Globus pallidus (tissue), 1 donor: ENCODE data around the gene RTN4R.
"Not testable (repeated sequence)": the region's sequence is repeated elsewhere in the genome, so short reads cannot be mapped to it uniquely, and the experiment has no call there.

Experiments used
- DNase-seq: peaks from one replicate; pipeline ENCODE4 v3.0.0-alpha.2; 2015; ENCODE audit warnings: low spot score

Gene RTN4R

DNA sequence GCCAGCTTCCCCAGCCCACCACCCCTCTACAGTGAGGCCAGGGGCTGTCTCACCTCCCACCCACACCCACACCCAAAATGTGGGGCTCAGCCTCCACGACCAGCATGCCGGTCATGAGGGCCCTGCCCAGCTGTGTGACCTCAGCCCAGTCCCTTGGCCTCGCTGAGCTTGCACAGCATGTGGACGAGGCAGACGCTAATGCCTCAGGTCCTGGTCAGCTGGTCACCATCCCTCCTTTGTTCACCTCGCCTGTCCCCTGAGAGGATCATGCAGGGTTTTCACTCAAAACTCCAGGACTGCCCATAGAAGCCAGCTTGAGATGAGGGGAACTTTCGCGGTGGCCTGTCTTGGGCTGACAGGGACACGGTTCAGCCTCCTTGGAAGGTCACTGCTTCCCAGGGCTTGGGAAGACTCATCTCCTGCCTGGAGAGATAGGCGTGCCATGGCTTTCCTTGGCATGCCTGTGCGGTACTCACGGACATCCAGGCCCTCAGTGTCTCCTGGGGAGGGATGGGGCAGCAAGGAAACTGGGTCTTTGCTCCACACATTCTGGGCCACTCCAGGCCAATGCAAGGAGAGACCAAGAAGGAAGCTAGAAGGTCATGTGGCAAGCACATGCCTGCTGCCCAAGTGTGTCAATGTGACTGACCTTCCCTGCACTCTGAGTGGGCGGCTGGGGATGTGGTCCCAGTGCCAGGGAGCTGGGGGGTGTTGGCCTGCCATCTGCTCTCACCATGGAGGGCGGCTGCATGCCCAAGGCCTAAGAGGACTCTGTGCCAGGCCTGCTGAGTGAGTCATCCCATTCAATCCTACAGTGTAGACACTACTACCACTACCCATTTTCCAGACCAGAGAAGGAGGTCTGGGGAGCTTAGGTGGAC, 3.2 kb upstream of the RTN4R start:
- DNase-seq: no peak

DNA sequence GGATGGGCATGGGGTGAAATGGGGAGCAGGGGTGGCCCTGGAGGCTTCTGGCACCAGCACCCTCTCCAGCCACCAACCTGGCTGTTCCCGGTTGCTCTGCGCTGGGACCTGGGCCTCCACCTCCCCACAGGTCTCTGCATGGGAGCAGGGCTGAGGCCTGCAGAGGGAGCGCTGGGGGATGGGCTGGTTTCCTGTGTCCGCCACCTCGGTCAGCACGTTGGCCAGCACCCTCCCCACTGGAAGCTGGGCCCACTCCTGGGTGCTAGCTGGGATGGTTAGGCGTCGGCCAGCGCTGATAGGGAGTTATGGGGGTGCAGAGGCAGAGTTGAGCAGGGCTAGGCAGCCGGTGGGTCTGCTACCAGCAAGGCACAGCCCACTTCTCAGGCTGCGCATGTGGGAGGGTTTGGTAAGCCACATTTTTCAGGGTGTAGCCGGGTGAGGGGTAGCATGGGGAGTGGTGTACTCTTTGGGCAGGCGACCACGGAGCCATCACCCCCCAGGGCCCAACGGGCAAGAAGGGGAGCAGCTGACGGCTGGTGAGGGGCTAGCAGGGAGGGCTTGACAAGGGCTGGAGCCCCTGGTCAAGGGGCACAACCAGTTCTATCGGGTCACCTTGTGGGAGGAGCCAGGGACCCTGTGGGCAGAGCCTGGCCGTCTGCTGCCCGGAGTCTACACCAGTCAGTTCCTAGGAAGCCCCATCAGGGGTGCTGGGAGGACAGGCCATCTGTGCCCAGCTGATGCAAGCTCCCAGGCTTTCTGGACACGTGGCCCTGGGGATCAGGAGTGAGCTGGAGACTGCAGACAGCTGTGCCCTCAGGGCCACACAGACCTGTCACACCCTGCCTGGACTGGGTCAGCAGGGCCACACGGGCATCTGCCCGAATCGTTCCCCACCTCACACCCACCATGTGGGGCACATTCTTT, 2.3 kb upstream of the RTN4R start:
- not testable (repeated sequence) for DNase-seq

DNA sequence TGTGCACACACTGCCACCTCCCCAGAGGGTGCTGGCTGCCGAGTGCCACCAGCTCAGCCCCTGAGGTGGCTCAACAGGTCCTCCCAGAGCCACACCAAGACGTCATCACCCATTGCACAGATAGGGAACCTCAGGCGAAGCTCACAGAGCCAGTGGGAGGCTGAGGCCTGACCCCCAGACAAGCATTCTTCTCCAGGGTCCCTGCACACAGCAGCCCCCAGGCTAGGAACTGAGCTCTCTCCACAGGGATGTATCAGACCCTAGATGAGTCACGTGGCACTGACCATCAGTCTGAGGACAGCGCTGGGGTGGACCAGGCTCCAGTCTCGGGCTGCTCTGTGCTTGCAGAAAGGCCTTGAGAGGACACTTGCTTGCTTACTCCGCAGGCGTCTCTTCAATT, 1.6 kb upstream of the RTN4R start:
- not testable (repeated sequence) for DNase-seq

DNA sequence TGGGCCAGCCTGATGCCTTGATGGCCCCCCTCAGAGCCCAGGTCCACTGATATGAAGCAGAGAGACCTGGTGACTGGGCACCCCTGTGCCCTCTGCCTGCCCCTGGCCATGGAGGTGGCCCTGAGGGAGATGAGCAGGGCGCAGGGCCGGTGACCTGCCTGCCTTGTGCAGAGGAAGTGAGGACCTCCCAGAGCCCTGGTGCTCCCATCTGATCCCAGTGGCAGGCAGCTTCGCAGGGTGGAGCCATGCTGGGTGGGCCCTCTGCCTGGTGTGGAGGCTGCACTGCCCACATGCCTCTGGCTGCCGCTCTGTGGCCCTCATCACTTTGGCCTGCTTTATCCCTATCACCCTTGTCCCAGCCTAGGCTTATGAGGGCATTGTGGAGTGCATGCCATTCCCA, 1.1 kb upstream of the RTN4R start:
- not testable (repeated sequence) for DNase-seq

DNA sequence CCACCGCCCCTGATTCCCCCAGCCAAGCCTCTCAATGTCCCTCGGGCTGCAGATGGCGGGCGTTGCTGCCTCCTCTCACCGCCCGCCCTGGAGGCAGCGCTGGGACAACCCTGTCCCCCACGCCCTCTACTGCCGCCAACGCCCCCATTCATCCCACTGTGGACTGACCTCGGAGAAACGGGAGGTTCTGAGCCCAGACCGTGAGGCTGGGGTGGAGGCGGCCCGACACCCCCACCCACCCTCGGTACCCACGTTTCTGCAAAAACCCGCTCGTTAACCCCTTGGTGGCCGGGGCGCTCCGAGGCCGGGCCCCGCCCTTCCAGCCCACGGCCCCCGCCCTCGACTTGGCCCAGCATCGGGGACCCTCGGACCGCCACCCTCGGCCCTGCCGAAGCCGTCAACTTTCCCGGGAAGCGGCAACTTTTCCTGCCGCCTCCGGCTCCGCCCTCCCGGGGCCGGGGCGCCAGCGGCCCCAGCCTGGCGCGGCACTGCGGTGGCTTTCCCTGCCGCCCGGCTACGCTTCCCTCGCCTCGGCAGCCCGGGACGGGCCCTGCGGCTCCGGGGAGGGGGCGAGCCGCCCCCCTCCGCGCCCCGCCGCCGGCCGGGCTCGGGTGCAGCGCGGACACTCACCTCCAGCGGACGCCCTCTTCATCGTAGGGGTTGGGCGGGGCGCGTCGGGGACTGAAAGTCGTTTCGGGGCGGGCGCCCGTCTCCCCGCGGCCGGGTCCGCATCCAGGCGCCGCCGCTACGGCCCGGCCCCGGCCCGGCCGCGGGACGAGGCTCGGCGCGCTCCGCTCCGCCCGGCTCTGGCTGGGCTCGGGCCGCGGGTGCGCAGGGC, 458 bp downstream of the RTN4R start:
- DNase-seq: no peak

DNA sequence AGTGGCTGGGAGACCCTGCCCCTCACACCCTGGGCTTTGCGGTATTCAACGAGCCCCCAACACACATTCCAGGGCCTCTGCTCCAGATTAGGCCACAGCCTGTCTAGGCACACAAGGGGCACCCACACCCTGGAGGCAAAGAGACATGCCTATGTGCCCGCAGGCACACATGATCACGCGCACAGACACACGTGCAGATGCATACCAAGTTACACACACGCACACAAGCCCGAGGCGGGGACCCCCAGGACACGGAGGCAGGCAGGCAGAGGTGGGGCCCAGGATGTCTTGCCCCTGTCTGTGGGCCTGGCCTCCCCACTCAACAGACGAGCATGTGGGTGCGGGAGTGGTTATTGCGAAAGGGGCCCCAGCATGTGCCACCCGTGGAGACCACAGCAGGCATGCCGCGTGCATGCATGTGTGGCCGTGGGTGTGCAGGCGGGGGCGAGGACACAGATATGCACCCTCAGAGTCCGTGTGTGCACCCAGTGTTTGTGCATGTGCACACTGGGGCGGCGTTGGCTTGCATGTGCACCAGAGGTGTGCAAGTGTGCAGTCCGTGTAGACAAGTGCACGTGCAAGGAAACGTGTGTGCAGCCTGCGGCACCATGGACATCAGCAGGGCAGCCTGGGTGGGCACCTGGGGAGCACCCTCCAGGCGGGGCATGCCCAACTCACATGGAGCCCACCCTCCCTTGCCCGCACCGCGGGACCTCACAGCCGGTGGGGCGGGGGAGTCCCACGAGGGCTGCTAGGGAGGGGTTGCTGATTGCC, 1.3 kb downstream of the RTN4R start:
- DNase-seq: not testable (repeated sequence)

DNA sequence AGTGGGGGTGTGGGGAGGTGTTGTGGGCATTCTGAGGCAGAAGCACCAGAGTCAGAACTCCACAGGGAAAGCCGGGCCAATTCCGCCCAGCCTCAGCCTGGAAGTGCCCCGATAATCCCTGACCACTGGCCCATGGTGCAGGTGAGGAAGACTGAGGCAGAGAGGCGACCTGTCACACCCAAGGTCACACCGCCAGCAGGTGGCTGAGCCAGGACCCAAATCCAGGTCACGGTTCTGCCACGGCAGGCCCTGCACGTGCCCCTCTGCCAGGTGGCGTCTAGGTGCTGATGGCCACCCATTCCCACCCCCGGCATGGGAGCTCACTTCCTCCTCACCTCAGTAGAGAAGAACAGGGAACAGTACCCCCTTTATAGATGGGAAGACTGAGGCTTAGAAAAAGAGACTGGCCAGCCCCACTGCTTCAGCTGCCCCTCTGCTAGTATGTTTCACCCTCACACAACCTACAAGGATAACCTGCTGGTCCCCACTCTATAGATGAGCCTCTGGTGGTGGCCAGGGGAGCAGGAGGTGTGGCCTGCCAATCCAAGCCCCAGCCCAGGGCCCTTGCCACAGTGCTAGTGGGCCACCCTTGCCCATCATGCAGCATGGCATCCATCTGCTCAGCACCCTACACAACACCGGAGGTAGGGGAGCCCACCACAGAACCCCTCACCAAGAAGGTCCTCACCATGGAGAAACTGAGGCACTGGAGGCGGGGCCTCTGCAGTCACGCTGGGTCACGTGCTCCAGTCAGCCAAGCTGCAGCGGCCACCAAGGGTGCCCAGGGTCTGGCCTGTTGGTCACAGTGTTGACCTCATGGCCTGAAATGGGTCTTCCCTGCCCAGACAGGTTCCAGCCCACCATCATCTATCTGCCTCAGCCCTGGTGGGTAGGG, 2.1 kb downstream of the RTN4R start:
- DNase-seq: not testable (repeated sequence)

DNA sequence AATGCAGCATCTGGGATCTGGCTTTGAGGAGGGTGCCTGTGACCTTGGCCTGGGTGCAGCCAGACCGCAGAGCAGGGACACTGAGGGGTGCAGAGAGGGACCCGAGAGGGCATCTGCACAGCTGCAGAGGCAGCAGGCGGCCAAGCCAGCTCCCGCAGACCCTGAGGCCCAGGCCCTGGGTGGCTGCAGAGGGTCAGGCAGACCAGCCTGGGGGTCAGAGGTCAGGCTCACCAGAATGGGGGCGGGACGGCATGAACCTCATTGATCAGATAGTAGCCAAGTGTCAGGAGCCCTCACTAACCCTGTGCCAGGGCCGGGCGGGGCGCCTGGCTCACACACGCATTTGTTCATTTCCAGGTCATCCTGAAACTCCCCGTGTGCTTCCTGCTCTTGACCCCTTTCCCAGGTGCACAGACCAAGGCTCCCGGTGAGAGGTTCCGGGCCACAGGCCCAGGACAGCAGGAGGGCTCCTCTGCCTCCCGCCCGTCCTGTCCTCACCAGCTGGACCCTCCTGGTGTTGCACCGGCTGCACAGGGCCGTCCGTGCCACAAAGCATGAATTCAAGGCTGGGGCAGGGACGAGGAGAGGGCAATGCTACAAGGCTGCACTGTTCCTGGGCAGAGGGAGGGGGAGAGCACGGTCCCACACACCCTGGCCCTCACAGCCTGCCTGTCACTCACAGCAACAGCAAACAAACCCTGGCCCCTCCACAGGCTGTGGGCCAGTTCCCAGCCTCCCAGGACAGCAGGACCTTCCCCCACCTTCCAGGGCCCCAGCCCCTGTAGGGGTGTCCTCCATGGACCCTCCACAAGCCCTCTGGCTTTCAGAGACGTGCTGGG, 3.3 kb downstream of the RTN4R start:
- peak; percentile 67 for DNase-seq

DNA sequence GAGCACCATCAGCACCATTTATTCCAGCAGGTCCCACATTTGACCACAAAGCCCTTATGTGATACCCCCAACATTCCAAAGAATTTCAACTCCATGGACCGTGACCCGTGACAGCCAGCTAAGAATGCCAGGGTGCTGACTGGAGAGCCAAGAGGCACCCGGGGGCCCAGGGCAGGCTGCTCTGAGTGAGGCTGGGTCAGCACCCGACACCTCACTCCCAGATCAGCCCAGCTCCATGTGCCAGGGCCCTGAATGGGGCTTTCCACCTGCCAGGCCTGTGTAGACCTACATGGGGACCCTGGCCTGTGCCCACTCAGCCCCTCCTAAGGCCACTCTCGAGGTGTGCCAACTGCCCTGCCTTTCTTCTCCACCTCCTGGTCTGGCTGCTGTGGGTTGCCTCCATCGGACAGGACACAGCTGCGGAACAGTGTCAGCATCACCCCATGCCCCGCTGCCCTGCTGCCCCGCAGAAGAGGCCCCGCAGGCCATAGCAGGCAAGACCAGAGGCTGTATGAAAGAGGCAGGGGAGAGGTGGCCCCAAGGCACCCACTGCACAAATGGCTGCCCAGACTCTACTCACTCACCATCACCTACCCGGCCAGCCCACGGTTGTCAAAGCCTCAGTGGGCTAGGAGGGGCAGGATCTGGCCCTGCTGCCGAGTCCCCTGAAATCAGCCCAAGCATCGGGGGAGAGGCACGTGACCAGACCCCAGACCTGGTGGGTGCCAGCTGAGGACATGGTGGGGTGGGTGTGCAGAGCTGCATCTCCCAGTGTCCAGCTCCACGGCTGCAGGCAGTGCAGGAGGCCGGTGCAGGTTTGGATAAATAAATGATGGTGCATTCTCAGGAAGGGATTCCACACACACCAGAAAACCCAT, 4.5 kb downstream of the RTN4R start:
- DNase-seq: not testable (repeated sequence)

DNA sequence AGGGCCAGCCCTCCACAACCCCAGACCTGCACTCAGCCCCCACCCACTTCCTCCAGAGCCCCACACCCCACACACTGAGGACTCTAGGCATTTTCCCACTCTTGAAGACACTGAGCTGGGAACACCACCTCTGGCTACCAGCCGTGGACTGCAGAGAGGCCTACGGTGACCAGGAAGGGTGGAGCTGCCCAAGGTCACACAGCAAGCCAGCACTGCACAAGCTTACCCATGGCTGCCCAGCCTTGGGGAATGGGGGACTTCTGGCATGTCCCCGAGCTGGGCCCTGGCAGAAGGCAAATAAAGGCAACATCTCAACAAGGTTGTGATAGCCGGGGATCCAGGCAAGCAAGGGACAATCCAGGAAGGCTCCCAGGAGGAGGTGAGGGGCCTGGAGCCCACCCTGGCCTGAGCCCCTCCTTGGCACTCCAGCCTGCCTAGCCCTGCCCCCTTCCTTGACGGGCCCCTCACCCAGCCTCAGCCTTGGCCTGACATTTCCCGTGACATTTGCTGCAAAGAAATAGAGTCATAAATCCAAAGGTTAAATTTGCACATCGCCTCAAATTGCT, 5.5 kb downstream of the RTN4R start:
- no peak for DNase-seq

DNA sequence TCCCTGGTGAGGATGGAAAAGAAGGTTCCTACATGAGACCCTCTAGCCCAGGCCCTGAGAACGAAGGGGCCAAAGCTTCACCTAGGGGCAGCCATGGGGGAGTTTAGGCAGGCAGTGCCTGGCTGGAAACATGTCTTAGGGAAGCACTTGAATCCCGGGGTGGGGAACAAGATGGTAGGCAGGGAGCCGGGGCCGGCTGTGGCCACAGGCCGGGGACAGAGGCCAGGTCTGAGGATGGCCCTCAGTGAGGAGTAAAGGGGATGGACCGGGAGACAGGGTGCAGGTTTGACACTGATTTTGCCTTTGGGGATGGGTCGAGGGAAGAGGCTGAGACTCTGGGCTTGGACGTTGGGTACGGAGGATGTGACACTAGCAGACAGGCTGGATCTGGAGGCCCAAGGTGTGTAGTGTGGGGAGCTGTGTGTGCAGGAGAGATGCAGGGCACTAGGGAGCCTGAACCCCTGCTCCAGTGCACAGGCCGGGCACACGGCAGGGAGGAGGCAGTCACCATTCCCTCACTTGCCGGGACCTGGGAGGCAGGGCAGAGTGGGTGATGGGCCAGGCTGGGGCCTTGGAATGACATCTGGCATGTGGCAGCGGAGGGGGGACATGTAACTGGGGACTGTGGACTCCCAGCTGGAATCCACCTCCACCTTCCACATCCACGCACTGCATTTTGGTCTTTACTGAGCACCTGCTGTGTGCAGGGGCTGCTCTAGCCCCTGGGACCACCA, 6.1 kb downstream of the RTN4R start:
- DNase-seq: no peak

DNA sequence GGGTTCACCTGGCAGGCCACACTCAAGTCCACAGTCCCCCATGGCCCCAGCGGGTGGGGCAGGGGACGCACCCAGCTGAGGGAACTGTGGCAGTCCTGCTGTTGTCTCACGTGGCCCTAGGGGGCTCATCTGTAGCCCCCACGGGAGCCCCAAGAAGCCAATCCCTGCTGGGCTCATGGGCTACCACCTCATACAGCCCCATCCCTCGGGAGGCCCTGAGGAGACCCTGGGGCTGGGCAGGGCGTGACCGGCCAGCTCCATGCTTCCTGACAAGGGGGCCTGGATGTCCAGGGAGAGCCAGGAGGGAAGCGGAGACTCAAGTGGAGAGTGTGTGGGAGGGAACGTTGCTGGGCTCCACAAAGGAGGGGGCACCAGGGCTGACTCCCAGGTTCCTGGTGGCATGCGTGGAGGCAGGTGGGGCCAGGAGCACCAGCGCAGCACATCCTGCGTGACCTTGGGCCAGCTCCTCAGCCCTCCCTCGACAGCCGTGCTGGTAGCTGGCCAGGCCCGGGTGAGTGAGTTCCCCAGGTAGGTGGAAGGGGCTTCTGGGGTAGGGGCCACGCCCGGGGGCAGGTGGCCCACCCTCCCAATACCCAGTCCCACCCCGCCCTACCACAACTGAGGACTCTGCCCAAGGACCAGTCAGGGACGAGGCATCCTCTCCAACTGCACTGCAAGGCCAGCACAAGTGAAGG, 7.9 kb downstream of the RTN4R start:
- no peak for DNase-seq

DNA sequence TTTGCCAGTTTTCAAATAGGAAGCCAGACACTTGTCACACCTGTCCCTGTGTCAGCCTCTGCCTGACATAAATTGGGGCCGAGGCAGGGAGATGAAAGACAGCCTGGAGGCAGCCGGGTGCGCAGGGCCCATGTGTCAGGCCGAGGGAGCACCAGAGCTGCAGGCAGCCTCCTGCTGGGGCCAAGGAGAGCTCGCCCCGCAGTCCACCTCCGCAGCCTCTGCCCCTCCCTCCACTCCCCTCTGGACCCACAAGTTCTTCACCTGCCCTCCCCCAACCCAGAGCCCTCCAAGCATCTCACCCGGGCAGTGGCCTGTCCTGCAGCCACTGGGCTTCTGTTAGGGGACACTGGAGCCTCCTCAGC, 8.8 kb downstream of the RTN4R start:
- DNase-seq: no peak

DNA sequence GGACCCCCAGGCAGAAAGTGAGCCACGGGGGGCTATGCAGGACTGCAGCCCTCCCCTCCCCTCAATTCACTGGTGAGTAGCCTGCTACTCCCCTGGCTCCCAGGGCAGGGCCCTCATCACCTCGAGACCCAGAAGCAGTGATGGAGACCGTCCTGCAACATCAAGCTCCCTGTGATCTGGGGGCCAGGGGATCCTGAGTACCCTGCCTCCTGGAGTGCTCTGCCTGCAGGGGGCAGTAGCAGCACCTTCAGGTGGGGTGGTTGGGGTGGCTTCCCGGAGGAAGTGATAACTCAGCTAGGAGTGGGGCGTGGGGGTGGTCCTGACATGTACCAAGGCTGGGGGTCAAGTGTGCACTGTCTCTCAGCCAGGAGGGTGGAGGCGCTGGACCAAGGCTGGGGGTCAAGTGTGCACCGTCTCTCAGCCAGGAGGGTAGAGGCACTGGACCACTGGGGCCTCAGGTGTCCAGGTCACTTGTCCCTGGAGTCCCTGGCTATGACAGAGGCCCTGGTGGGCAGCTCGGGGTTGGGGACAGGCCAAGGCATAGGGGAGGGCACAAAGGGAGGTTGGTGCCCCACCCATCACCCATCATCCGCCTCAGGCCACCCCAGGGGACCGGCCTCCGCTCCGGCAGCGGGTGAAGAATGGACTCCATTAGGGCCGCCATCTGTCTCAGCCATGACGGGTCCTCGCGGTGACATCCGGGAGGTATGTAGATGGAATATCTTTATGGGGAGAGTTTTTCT, 9.4 kb downstream of the RTN4R start:
- no peak for DNase-seq

DNA sequence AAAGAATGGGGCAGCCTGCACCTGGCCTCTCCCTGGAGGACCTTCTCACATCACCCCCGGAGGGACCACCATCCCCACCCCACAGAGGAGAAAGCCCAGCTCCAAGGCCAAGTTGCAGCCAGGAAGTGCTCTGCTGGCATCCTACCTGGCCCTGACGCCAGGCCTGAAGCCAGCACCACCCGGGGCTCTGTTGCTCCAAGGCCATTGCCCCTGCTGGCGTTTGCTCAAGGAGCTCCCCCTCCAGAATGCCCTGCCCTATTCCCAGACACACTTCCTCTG, 10.2 kb downstream of the RTN4R start:
- DNase-seq: no peak
